ENCODE measurements around the gene USP32.
A peak's percentile ranks its signal among the peaks of the same experiment; 100 is the strongest.

USP32 gene

GRCh38 chr17:60155815-60156214 lies 236.1 kb downstream of the USP32 start:
- DNase-seq (ENCODE audit: low read depth, low spot score) = no peak
- in situ Hi-C loops (cut with HindIII; ENCODE audit: low sequenced_read_pairs) = no loop called here
- no peak overlapping the region for H3K4me3 ChIP-seq (ENCODE audit: low read depth, low read length)
- TF ChIP-seq CTCF (IDR thresholded peaks at IDR 0.05; ENCODE audit: low read depth, low read length) = no peak

DNA sequence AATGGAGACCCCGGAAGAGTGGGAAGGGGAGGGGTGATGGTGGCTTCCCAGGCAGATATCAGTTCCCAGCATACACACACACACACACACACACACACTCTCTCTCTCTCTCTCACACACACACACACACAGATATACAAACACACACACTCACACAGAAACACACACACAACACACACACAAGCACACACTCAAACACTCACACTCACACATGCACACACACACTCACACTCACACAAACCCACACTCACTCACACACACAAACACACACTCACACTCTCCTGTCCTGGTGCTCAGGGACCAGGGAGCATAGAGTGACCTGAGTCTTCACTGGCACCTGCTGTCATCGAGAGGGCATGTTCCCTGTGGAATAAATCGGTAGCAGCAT lies 236.5 kb downstream of the USP32 start:
- no peak overlapping the region for H3K4me3 ChIP-seq (ENCODE audit: low read depth, low read length)
- TF ChIP-seq CTCF (IDR thresholded peaks at IDR 0.05; ENCODE audit: low read depth, low read length) = no peak
- no peak for DNase-seq (ENCODE audit: low read depth, low spot score)
- in situ Hi-C loops (cut with HindIII; ENCODE audit: low sequenced_read_pairs) = no loop called here

- TF ChIP-seq CTCF (IDR thresholded peaks at IDR 0.05; ENCODE audit: low read depth, low read length) = no peak
- H3K4me3 ChIP-seq (ENCODE audit: low read depth, low read length) = no peak overlapping the region
- in situ Hi-C loops (cut with HindIII; ENCODE audit: low sequenced_read_pairs) = no loop called here
- peak; percentile 77 for DNase-seq (ENCODE audit: low read depth, low spot score)
These were observed 237.1 kb downstream of the USP32 start for GRCh38 chr17:60154616-60155426.

DNA sequence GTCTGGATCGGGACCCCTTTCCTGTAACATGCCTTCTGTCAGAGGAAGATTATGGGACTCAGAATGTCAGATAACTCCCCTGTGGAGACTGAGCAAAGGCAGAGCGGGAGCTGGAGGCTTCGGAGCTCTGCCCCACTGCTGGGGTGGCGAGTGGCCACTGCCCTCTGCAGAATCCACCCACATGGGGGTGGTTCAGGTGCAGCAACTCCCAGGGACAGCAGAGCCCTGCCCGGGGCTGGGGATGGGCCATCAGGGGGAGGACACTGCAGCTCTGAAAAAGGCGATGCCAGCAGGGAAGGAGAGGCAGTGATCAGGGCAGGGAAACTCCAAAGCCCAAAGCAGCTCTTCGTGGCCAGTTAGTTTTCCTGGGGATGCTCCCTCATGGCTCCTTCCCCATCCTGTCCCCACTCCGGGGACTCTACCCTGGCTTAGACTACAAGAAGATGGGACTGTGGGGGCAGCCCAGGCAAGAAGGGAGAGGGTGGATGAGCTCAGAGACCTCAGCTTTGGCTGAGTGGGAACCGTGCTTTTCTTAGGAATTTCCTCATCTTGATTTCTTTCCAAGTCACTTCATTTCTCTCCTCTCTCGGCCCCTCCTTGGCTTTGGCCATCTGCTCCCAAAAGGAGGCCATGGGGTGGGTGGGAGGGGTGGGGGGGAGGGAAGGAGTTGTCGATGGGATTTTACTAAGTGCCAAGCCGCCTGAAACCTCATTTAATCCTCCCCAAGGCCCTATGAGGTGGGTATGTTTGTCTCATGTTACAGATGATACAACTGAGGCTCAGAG lies 238.1 kb downstream of the USP32 start:
- no peak for TF ChIP-seq CTCF (IDR thresholded peaks at IDR 0.05; ENCODE audit: low read depth, low read length)
- DNase-seq (ENCODE audit: low read depth, low spot score) = no peak
- H3K4me3 ChIP-seq (ENCODE audit: low read depth, low read length) = no peak overlapping the region
- in situ Hi-C loops (cut with HindIII; ENCODE audit: low sequenced_read_pairs) = no loop called here

DNA sequence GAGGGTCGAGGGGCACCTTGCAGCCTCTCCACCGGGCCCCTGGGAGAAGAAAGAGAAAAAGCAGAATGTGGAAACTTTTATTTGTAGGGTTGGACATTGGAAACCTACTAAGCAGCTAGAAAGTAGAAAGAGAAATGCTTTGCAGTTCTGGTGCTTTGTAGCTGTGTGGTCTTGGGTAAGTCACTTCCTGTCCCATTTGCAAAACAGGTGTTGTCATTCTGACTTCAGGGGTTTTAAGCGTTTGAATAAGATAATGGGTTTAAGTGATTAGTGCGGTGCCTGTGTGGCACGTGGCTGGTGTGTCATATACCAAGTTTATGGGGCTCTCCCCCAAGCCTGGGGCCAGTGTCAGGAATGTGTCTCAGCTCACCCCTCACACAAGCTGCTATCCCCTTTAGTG lies 240.6 kb downstream of the USP32 start:
- TF ChIP-seq CTCF (IDR thresholded peaks at IDR 0.05; ENCODE audit: low read depth, low read length) = no peak
- DNase-seq (ENCODE audit: low read depth, low spot score) = no peak
- in situ Hi-C loops (cut with HindIII; ENCODE audit: low sequenced_read_pairs) = no loop called here
- H3K4me3 ChIP-seq (ENCODE audit: low read depth, low read length) = no peak overlapping the region

DNA sequence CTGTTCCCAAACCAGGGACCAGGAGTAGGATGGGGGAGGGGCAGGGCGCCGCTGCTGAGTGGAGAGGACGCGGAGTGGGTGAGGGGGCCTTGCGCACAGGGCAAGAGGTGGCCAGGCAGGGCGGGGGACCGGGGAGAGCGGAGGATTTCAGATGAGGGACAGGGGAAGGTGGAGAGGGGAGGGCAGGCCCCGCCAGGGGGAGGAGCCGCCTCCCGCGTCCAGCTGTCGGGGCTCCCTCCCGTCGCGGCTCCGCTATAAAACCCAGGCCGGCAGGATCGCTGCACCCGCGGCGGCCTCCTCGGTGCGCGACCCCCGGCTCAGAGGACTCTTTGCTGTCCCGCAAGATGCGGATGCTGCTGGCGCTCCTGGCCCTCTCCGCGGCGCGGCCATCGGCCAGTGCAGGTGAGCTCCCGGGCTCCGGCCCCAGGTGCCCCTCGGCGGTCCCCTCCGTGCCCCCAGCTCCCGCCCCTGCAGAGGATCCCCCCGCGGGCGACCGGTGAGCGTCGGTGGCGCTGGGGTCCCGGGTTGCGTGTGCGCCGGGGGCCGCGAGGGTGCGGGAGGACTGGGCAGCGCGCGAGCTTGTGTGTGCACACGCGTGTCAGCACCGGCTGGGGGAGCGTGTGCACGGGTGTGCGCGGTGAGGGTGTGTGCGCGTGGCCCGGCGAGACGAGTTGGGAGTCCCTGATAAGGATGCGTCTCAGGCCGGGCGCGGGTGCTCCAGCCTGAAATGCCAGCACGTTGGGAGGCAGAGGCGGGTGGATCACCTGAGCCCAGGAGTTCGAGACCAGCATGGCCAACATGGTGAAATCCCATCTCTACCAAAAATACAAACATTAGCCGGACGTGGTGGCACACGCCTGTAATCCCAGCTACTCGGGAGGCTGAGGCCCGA lies 242.0 kb downstream of the USP32 start, which contains the start of gene CA4:
Gene CA4, plus strand, starts transcription at position 283 of the 892 bp plus-strand sequence. Its CDS starts 62 bp downstream, at position 345.
- no peak for DNase-seq (ENCODE audit: low read depth, low spot score)
- H3K4me3 ChIP-seq (ENCODE audit: low read depth, low read length) = no peak within 1 kb of the TSS
- TF ChIP-seq CTCF (IDR thresholded peaks at IDR 0.05; ENCODE audit: low read depth, low read length) = no peak
- in situ Hi-C loops (cut with HindIII; ENCODE audit: low sequenced_read_pairs) = no loop called here

Data from astrocyte of the spinal cord (primary cell).